ENCODE results near the gene TNXB. TPM values are rescaled to one million over a fixed set of nuclear protein-coding genes. Genes with fewer than 3 reads are reported as not detected.
"Not testable (repeated sequence)": the region's sequence is repeated elsewhere in the genome, so short reads cannot be mapped to it uniquely, and the experiment has no call there.

The TNXB gene
- total RNA-seq, 1 donor: 17.7 TPM

- H3K4me3 ChIP-seq (ENCODE audit: low read depth, low read length); DNase-seq (ENCODE audit: low read depth): not testable (repeated sequence)
These were observed 79.6 kb downstream of the TNXB start for GRCh38 chr6:32029553-32029952.

GRCh38 chr6:32028631-32029030, 80.5 kb downstream of the TNXB start:
- DNase-seq (ENCODE audit: low read depth); H3K4me3 ChIP-seq (ENCODE audit: low read depth, low read length): not testable (repeated sequence)

- not testable (repeated sequence) for DNase-seq (ENCODE audit: low read depth); H3K4me3 ChIP-seq (ENCODE audit: low read depth, low read length)
These were observed 87.0 kb downstream of the TNXB start for GRCh38 chr6:32022100-32022499.

- H3K4me3 ChIP-seq (ENCODE audit: low read depth, low read length); DNase-seq (ENCODE audit: low read depth): not testable (repeated sequence)
These were observed 94.6 kb downstream of the TNXB start, which contains the start of gene C4B for GRCh38 chr6:32014547-32014946. C4B (plus strand) TSS chr6:32014795; CDS start chr6:32014846, 51 bp downstream.

GRCh38 chr6:32013738-32014137, 95.4 kb downstream of the TNXB start:
- H3K4me3 ChIP-seq (ENCODE audit: low read depth, low read length); DNase-seq (ENCODE audit: low read depth): not testable (repeated sequence)

- not testable (repeated sequence) for H3K4me3 ChIP-seq (ENCODE audit: low read depth, low read length); DNase-seq (ENCODE audit: low read depth)
These were observed 96.1 kb downstream of the TNXB start for GRCh38 chr6:32012941-32013617.

GRCh38 chr6:32010856-32011530, 98.1 kb downstream of the TNXB start:
- DNase-seq (ENCODE audit: low read depth); H3K4me3 ChIP-seq (ENCODE audit: low read depth, low read length): not testable (repeated sequence)

GRCh38 chr6:32009537-32009936, 99.6 kb downstream of the TNXB start:
- not testable (repeated sequence) for DNase-seq (ENCODE audit: low read depth); H3K4me3 ChIP-seq (ENCODE audit: low read depth, low read length)

GRCh38 chr6:32008616-32009015, 100.5 kb downstream of the TNXB start:
- DNase-seq (ENCODE audit: low read depth): peak; percentile 5
- H3K4me3 ChIP-seq (ENCODE audit: low read depth, low read length): not testable (repeated sequence)

GRCh38 chr6:32008037-32008436, 101.1 kb downstream of the TNXB start:
- not testable (repeated sequence) for H3K4me3 ChIP-seq (ENCODE audit: low read depth, low read length); DNase-seq (ENCODE audit: low read depth)

GRCh38 chr6:32007086-32007485, 102.1 kb downstream of the TNXB start:
- DNase-seq (ENCODE audit: low read depth); H3K4me3 ChIP-seq (ENCODE audit: low read depth, low read length): not testable (repeated sequence)

- not testable (repeated sequence) for DNase-seq (ENCODE audit: low read depth); H3K4me3 ChIP-seq (ENCODE audit: low read depth, low read length)
These were observed 103.1 kb downstream of the TNXB start for GRCh38 chr6:32005991-32006529.

GRCh38 chr6:32005538-32005880, 103.6 kb downstream of the TNXB start:
- not testable (repeated sequence) for H3K4me3 ChIP-seq (ENCODE audit: low read depth, low read length); DNase-seq (ENCODE audit: low read depth)

GRCh38 chr6:32004864-32005537, 104.1 kb downstream of the TNXB start:
- not testable (repeated sequence) for DNase-seq (ENCODE audit: low read depth); H3K4me3 ChIP-seq (ENCODE audit: low read depth, low read length)

GRCh38 chr6:32004393-32004792, 104.7 kb downstream of the TNXB start:
- not testable (repeated sequence) for H3K4me3 ChIP-seq (ENCODE audit: low read depth, low read length); DNase-seq (ENCODE audit: low read depth)

GRCh38 chr6:32003301-32003700, 105.8 kb downstream of the TNXB start:
- H3K4me3 ChIP-seq (ENCODE audit: low read depth, low read length); DNase-seq (ENCODE audit: low read depth): not testable (repeated sequence)

- not testable (repeated sequence) for H3K4me3 ChIP-seq (ENCODE audit: low read depth, low read length); DNase-seq (ENCODE audit: low read depth)
These were observed 106.4 kb downstream of the TNXB start for GRCh38 chr6:32002546-32003268.

- not testable (repeated sequence) for DNase-seq (ENCODE audit: low read depth); H3K4me3 ChIP-seq (ENCODE audit: low read depth, low read length)
These were observed 112.8 kb downstream of the TNXB start for GRCh38 chr6:31996385-31996784.

GRCh38 chr6:31994421-31994820, 114.7 kb downstream of the TNXB start:
- not testable (repeated sequence) for H3K4me3 ChIP-seq (ENCODE audit: low read depth, low read length); DNase-seq (ENCODE audit: low read depth)
